ENCODE results near the gene AVPR2.

GRCh38 chrX:153917869-153918268 lies 13.4 kb downstream of the AVPR2 start:
- TF ChIP-seq EP300 (IDR thresholded peaks at IDR 0.05) (no peak), CTCF (IDR thresholded peaks at IDR 0.05) (no peak), POLR2A (IDR thresholded peaks at IDR 0.05; ENCODE audit: low read depth) (no peak), POLR2AphosphoS5 (IDR thresholded peaks at IDR 0.05) (no peak)

All from esophagus muscularis mucosa (tissue), 4 donors.